ENCODE measurements around the gene BACH2. TPM values are rescaled to one million over a fixed set of nuclear protein-coding genes. Genes with fewer than 3 reads are reported as not detected.

The BACH2 gene
- total RNA-seq, 2 donors from 2014 or later = 5.2 to 5.7 TPM

DNA sequence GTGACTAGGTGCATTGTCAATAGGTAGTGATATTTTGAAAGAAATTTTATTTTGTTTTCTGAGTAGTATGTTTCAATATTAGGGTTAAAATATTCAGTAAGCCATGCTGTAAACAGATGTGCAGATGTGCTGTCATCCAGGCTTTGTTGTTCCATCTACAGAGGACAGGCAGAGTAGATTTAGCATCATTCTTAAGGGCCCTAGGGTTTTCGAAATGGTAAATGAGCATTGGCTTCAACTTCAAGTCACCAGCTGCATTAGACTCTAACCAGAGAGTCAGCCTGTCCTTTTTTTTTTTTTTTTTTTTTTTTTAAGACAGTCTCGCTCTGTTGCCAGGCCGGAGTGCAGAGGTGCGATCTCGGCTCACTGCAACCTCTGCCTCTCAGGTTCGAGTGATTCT is 27.1 kb upstream of the BACH2 start:
- Histone ChIP-seq H3K4me1 (replicated peaks) (no peaks in the 10 kb centered on the region), H3K9me3 (no peaks in the 10 kb centered on the region), H3K27ac (no peak overlapping the region), H3K36me3 (no peaks in the 10 kb centered on the region), H3K27me3 (replicated peaks; ENCODE audit: insufficient read depth) (no peaks in the 10 kb centered on the region), H3K4me3 (no peak overlapping the region)
- intact Hi-C loops (cut with DNase I) = no loop called here
- TF ChIP-seq POLR2A (IDR thresholded peaks at IDR 0.05) (no peak), POLR2AphosphoS5 (IDR thresholded peaks at IDR 0.05) (no peak)
- TF ChIP-seq, protein P1, sequence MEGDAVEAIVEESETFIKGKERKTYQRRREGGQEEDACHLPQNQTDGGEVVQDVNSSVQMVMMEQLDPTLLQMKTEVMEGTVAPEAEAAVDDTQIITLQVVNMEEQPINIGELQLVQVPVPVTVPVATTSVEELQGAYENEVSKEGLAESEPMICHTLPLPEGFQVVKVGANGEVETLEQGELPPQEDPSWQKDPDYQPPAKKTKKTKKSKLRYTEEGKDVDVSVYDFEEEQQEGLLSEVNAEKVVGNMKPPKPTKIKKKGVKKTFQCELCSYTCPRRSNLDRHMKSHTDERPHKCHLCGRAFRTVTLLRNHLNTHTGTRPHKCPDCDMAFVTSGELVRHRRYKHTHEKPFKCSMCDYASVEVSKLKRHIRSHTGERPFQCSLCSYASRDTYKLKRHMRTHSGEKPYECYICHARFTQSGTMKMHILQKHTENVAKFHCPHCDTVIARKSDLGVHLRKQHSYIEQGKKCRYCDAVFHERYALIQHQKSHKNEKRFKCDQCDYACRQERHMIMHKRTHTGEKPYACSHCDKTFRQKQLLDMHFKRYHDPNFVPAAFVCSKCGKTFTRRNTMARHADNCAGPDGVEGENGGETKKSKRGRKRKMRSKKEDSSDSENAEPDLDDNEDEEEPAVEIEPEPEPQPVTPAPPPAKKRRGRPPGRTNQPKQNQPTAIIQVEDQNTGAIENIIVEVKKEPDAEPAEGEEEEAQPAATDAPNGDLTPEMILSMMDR (IDR thresholded peaks at IDR 0.05) = no peak
- no peak for DNase-seq (ENCODE audit: low spot score)
- WGBS = 95% methylated on average over 6 of the region's 6 CpGs

DNA sequence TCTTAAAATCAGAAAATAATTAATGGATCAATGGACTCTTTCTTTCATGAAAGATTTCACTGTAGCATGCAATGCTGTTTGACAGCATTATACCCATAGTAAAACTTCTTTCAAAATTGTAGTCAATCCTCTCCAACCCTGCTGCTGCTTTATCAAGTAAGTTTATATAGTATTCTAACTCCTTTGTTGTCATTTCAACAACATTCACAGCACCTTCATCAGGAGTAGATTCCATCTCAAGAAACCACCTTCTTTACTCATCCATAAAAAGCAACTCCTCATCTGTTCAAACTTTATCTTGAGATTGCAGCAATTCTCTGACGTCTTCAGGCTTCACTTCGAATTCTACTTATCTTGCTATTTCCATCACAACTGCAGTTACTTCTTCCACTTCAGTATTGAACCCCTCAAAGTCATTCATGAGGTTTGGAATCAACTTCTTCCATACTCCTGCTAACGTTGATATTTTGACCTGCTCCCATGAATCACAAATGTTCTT is 26.4 kb upstream of the BACH2 start:
- TF ChIP-seq POLR2AphosphoS5 (IDR thresholded peaks at IDR 0.05) = no peak
- TF ChIP-seq POLR2A (IDR thresholded peaks at IDR 0.05) = no peak
- TF ChIP-seq, protein P1 (IDR thresholded peaks at IDR 0.05) = no peak
- intact Hi-C loops (cut with DNase I) = no loop called here
- Histone ChIP-seq H3K36me3 (no peaks in the 10 kb centered on the region), H3K4me3 (no peak overlapping the region), H3K27me3 (replicated peaks; ENCODE audit: insufficient read depth) (no peaks in the 10 kb centered on the region), H3K4me1 (replicated peaks) (no peaks in the 10 kb centered on the region), H3K9me3 (no peaks in the 10 kb centered on the region), H3K27ac (no peak overlapping the region)
- no peak for DNase-seq (ENCODE audit: low spot score)
- WGBS = 84% methylated on average over 3 of the region's 3 CpGs

DNA sequence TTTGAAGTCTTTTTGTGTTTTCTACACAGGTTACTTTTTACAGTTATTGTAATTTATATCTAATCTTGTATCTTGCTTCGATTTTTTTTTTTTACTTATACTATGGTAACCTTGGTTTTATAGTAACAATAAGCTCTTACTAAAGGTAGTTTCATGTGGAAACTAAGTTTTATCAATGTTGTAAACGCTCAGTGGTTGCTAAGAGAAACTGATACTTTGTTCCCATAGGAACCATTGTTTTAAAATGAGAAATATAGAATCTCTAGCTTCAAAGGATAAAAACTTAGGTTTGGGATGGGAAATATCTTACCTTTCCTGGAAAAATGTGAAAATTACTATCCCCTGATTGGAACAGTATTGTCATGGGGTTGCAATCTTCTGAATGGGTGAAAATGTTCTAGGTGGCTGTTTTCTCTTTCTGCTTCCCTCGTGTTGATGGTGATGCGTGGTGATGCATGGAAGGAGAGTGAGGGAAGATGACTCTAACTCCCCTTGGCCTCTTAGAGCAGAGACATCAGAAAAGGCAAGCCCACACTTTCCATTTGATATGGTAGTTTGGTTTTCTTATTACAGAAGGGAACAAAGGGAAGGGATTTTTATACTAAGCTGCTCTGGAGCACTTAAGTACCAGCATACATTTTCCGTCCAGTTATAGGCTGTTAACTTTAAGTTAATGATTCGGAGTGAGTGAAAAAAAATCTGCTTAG is 23.5 kb upstream of the BACH2 start:
- Histone ChIP-seq H3K27ac (no peak overlapping the region), H3K9me3 (no peaks in the 10 kb centered on the region), H3K27me3 (replicated peaks; ENCODE audit: insufficient read depth) (no peaks in the 10 kb centered on the region), H3K36me3 (no peaks in the 10 kb centered on the region), H3K4me3 (no peak overlapping the region), H3K4me1 (replicated peaks) (no peaks in the 10 kb centered on the region)
- TF ChIP-seq, protein P1 (IDR thresholded peaks at IDR 0.05) = no peak
- TF ChIP-seq POLR2A (IDR thresholded peaks at IDR 0.05) (no peak), POLR2AphosphoS5 (IDR thresholded peaks at IDR 0.05) (no peak)
- WGBS = 77% methylated on average over 6 of the region's 6 CpGs
- no peak for DNase-seq (ENCODE audit: low spot score)
- intact Hi-C loops (cut with DNase I) = no loop called here

DNA sequence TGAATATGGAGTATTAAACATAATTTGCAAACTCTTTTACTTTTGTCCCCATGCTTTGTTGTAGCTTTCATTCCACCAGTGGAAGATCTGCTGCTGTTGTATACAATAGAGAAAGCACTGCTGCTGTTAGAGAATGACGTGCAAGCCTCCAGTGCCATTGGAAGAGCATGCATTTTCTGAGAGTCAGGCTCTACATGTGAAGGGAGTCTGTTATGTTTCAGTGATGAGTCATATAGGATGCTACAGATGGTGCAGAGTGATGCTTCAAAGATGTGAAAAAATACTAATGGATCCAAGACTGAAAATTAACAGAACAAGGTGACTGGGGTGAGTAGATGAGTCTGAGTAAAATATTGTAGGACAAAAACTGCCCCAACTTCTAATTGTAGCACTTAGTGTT is 22.4 kb upstream of the BACH2 start:
- no peaks in the 10 kb centered on the region for H3K36me3 ChIP-seq
- WGBS = 87% methylated on average over 1 of the region's 1 CpG
- no peaks in the 10 kb centered on the region for H3K27me3 ChIP-seq (replicated peaks; ENCODE audit: insufficient read depth)
- H3K27ac ChIP-seq = no peak overlapping the region
- no peak for TF ChIP-seq POLR2AphosphoS5 (IDR thresholded peaks at IDR 0.05)
- no peak for DNase-seq (ENCODE audit: low spot score)
- no peaks in the 10 kb centered on the region for H3K4me1 ChIP-seq (replicated peaks)
- intact Hi-C loops (cut with DNase I) = no loop called here
- no peak overlapping the region for H3K4me3 ChIP-seq
- no peaks in the 10 kb centered on the region for H3K9me3 ChIP-seq

DNA sequence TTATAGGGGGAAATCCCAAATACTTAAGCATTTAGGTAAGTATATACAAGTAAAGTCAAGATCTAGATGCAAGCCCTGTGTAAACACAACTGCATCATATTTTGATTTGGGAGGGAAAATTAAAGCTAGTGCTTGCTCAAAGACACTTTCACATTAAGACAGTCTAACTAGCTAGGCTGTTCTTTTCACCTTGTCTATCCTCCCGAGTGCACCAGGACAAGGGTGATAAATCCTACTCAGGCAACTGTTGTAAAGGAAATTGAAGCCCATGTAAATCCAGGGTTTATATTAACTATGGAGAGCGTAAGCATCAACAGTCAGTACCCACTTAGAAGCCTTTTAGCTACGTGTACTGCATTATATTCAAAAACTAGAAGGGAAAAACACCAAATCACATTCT is 19.3 kb upstream of the BACH2 start:
- no peak for DNase-seq (ENCODE audit: low spot score)
- no peak for TF ChIP-seq POLR2AphosphoS5 (IDR thresholded peaks at IDR 0.05)
- TF ChIP-seq, protein P1 (IDR thresholded peaks at IDR 0.05) = no peak
- TF ChIP-seq POLR2A (IDR thresholded peaks at IDR 0.05) = no peak
- no peaks in the 10 kb centered on the region for H3K9me3 ChIP-seq

More for the DNA sequence above, 19.3 kb upstream of the BACH2 start:
- intact Hi-C loops (cut with DNase I) = no loop called here
- H3K27me3 ChIP-seq (replicated peaks; ENCODE audit: insufficient read depth) = no peaks in the 10 kb centered on the region
- H3K4me3 ChIP-seq = no peak overlapping the region
- 60% methylated on average over 3 of the region's 3 CpGs for WGBS
- no peak overlapping the region for H3K27ac ChIP-seq
- H3K4me1 ChIP-seq (replicated peaks) = no peaks in the 10 kb centered on the region
- H3K36me3 ChIP-seq = no peaks in the 10 kb centered on the region
